GM18511 (cell line): ENCODE measurements around the gene SLC27A5.
"Not testable (repeated sequence)": the region's sequence is repeated elsewhere in the genome, so short reads cannot be mapped to it uniquely, and the experiment has no call there.

Experiments used
- ATAC-seq: cut with Tn5 transposase; IDR thresholded peaks from one replicate; pipeline ENCODE4 v1.9.1; 2021; ENCODE audit warnings: mild to moderate bottlenecking, moderate library complexity; ENCODE audit not compliant: unreplicated experiment

The SLC27A5 gene

DNA sequence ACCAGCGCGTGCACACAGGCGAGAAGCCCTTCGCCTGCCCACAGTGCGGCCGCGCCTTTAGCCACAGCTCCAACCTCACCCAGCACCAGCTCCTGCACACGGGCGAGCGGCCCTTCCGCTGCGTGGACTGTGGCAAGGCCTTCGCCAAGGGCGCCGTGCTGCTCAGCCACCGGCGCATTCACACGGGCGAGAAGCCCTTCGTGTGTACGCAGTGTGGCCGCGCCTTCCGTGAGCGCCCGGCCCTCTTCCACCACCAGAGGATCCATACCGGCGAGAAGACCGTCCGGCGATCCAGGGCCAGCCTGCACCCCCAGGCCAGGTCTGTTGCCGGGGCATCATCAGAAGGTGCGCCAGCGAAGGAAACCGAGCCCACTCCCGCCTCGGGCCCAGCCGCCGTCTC is 40.1 kb downstream of the SLC27A5 start:
- no peak for ATAC-seq

- ATAC-seq = not testable (repeated sequence)
These were observed 40.8 kb downstream of the SLC27A5 start for GRCh38 chr19:58470837-58471543.

DNA sequence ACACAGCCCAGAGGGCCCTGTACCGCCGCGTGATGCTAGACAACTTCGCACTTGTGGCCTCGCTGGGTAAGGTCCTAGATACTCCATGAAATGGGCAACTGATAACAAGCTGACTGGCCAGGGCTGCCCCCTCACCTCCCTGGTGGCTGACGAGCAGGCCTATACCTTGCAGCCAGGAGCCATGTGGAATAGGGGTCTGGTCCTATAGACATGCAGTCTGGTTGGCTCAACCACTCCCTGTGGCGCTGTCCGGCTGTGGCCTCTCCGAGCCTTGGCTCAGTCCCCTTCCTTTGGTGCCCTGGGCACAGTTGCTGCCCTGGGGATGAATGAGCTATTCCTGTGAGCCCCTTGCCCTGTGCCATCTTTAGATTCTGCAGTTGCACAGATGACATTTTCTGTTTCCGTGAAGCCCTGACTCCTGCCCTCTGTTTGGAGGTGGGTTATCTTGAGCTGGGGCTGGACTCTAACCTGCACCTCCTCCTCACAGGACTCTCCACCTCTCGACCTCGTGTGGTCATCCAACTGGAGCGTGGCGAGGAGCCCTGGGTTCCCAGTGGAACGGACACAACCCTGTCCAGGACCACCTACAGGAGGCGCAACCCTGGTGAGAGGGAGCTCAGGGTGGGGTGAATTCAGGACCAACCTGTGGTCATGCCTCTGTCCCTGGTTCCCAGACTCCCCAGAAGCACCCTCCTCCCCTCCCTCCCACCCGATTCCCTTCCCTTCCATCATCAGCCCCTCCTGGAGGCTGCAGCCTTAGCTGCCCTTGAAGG is 42.4 kb downstream of the SLC27A5 start:
- no peak for ATAC-seq

GRCh38 chr19:58468216-58468839 is 43.5 kb downstream of the SLC27A5 start:
- no peak for ATAC-seq

DNA sequence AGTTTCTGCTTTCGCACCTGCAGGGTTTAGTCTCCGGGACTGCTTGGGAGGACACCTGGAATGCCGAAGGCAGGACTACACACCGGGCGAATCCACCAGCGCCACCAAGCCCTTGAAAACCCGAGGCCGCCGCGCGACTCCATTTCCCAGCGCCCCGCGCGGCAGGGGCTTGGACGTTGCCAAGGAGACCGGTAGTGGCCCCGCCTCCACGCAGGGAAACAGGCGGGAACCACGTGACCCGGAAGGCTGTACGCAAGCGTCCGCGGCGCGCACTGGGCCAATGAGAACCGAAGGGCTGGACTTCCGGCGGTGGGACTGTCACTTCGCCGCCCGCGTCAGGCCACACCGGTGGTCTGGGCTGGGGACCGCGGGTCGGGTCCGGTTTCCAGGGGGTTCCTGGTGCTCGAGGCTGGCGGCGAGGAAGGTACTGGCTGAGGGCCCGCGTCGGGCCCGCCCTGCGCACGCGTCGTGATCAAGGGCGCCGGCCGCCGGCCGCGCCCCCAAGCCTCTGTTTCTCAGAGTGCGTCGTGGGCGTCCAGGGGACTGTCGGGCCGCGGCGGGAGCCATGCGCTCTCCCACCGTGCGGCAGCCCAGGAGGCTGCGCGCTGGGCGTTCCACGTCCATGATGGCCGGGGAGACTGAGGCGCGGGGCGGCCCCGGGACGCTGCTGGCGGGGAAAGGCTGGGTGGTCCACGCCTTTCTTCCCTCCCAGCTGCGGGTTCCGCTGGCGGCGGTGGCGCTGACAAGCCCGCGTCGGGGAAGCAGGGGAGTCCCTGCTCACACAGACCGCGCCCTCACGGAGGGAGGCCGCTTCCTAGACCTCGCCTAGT is 44.8 kb downstream of the SLC27A5 start, which contains the start of gene ZNF324:
ZNF324 (plus strand) TSS at position 321 of the 830 bp plus-strand sequence. CDS start 2,106 bp downstream, outside the sequence.
- ATAC-seq = peak; percentile 96

GRCh38 chr19:58466089-58466759 is 45.6 kb downstream of the SLC27A5 start:
- peak; percentile 25 for ATAC-seq

- no peak for ATAC-seq
These were observed 51.8 kb downstream of the SLC27A5 start for GRCh38 chr19:58460039-58460438.

- no peak for ATAC-seq
These were observed 55.7 kb downstream of the SLC27A5 start for GRCh38 chr19:58456111-58456510.

- ATAC-seq = no peak
These were observed 56.5 kb downstream of the SLC27A5 start for GRCh38 chr19:58455306-58455705.

DNA sequence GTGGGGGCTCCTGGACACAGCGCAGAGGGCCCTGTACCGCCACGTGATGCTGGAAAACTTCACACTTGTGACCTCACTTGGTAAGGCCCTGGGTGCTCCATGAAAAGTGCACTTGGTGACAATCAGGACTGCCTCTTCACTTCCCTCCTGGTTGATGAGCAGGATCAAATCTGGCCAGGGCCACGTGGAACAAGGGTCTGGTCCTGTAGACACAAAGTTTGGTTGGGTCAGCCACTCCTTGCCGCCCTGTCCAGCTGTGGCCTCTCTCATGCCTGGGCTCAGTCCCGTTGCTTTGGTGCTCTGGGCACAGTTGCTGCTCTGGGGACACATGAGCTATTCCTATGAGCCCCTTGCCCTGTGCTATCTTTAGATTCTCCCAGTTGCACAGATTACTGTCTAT is 58.0 kb downstream of the SLC27A5 start:
- no peak for ATAC-seq

GRCh38 chr19:58451358-58452101 is 60.3 kb downstream of the SLC27A5 start, which contains the start of gene ZNF324B:
Gene ZNF324B (plus strand): TSS chr19:58451622. CDS start chr19:58453702, 2,080 bp downstream.
- ATAC-seq = peak; percentile 97

DNA sequence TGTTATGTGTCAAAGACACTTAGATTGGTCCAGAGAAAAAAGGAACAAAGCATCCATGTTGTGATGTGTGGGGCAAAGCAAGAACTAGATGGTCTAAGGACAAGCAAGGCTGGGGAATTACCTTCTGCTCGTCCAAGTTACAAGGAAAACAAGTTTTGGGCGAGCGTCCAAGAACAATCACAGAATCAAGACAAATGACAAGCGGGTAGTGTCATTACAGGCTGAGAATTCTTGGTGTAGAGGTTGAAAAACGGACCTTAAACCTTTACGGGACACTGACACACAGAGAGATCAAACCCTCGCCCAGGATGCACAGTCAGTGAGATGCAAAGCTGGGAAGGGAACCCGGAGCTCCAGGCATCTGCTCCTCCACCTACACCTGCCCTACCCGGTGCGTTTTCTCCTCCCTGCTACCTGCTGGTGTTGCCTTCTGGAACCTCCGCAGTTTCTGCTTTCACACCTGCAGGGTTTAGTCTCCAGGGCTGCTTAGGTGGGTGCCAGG is 60.9 kb downstream of the SLC27A5 start:
- peak; percentile 18 for ATAC-seq

- ATAC-seq = not testable (repeated sequence)
These were observed 61.8 kb downstream of the SLC27A5 start for GRCh38 chr19:58449980-58450379.

DNA sequence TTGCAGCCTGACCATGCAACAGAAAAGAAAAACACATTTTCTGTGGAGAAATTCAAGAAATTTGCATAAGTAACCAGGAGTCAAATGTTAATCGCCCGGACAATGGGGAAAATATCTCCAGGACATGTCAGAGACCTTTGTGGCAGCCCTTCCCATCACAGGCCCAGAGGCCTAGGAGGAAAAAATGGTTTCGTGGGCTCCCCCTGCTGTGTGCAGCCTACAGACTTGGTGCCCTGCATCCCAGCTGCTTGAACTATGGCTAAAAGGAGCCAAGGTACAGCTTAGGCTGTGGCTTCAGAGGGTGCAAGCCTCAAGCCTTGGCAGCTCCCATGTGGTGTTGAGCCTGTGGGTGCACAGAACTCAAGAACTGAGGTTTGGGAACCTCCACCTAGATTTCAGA is 62.9 kb downstream of the SLC27A5 start:
- ATAC-seq = not testable (repeated sequence)
